Measurements from ENCODE around the gene SH3RF3. TPM values are rescaled to one million over a fixed set of nuclear protein-coding genes. Genes with fewer than 3 reads are reported as not detected.

Gene SH3RF3
- total RNA-seq, 2 donors from 2014 or later, result 1.5 to 1.8 TPM

GRCh38 chr2:109208951-109209335 is 79.9 kb downstream of the SH3RF3 start:
- DNase-seq, result no peak
- Histone ChIP-seq H3K36me3 (ENCODE audit: control insufficient read depth, insufficient read depth, low read length) (no peaks in the 10 kb centered on the region), H3K9ac (ENCODE audit: extremely low read depth, low read length, poor library complexity, severe bottlenecking) (no peak overlapping the region), H3K4me3 (ENCODE audit: low read length) (no peak overlapping the region), H3K9me3 (ENCODE audit: control insufficient read depth, low read length) (no peaks in the 10 kb centered on the region), H3K27me3 (ENCODE audit: control insufficient read depth, insufficient read depth, low read length, poor library complexity, severe bottlenecking) (no peaks in the 10 kb centered on the region), H3K4me1 (ENCODE audit: control insufficient read depth, insufficient read depth, low read length) (peaks cover 9% of the 10 kb centered on the region), H3K27ac (ENCODE audit: low read depth, low read length) (no peak overlapping the region)
- Mint-ChIP-seq H3K9me3 (no peaks in the 10 kb centered on the region), H3K27ac (peak overlapping the region; percentile 39), H3K27me3 (ENCODE audit: insufficient read depth) (peaks cover 20% of the 10 kb centered on the region), H3K4me1 (peaks cover 28% of the 10 kb centered on the region), H3K36me3 (ENCODE audit: low read depth) (no peaks in the 10 kb centered on the region), H3K4me3 (no peak overlapping the region)
- no peak for TF ChIP-seq CTCF (conservative IDR thresholded peaks at IDR 0.05)
- 93 to 96% methylated on average over 3 to 6 of the region's 6 CpGs for WGBS, 2 experiments (ENCODE audit: insufficient coverage in 1 of 2, insufficient read length in 1 of 2)

DNA sequence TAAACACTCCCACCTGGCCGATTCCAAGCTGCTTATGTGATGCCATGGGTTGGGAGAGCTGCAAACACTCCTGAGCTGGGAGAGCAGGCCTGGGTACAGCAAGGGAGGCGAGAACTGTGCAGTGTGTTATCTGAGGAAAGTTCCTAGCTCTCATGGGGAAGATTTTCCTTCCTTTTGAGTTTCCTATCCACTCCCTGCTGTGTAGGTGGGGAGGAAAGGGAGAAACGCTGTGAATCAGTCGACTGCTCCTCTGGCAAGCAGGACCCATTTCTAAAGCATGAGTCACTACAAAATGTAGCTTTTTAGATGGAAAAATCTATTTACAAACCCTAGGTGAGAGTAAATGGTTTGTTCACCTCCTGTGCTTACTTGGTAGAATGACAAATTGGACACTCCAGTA is 80.4 kb downstream of the SH3RF3 start:
- DNase-seq, result no peak

DNA sequence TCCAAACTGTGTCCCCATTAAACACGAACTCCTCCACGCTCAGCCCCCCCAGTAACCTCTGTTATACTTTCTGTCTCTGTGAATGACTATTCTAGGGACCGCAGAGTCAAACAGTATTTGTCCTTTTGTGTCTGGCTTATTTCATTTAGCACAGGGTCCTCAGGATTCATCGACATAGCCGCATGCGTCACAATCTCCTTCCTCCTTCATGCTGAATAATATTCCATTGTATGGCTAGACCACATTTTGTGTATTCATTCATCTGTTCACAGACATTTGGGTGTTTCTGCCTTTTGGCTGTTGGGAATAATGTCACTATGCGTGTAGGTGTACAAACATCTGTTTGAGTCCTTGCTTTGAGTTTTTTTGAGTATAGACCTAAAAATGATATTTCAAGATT is 80.9 kb downstream of the SH3RF3 start:
- TF ChIP-seq CTCF (conservative IDR thresholded peaks at IDR 0.05), result no peak
- H3K9me3 Mint-ChIP-seq, result no peaks in the 10 kb centered on the region
- H3K27ac ChIP-seq (ENCODE audit: low read depth, low read length), result no peak overlapping the region
- H3K27me3 ChIP-seq (ENCODE audit: control insufficient read depth, insufficient read depth, low read length, poor library complexity, severe bottlenecking), result no peaks in the 10 kb centered on the region
- 88 to 97% methylated on average over 7 of the region's 7 CpGs for WGBS, 2 experiments (ENCODE audit: insufficient coverage in 1 of 2, insufficient read length in 1 of 2)
- no peak overlapping the region for H3K4me3 ChIP-seq (ENCODE audit: low read length)
- no peak overlapping the region for H3K27ac Mint-ChIP-seq
- no peaks in the 10 kb centered on the region for H3K36me3 ChIP-seq (ENCODE audit: control insufficient read depth, insufficient read depth, low read length)
- no peak for DNase-seq
- peaks cover 22% of the 10 kb centered on the region for H3K27me3 Mint-ChIP-seq (ENCODE audit: insufficient read depth)
- no peaks in the 10 kb centered on the region for H3K9me3 ChIP-seq (ENCODE audit: control insufficient read depth, low read length)
- peaks cover 5% of the 10 kb centered on the region for H3K4me1 ChIP-seq (ENCODE audit: control insufficient read depth, insufficient read depth, low read length)
- H3K4me1 Mint-ChIP-seq, result peaks cover 21% of the 10 kb centered on the region
- H3K9ac ChIP-seq (ENCODE audit: extremely low read depth, low read length, poor library complexity, severe bottlenecking), result no peak overlapping the region
- no peaks in the 10 kb centered on the region for H3K36me3 Mint-ChIP-seq (ENCODE audit: low read depth)
- H3K4me3 Mint-ChIP-seq, result no peak overlapping the region

More for the DNA sequence above, 80.4 kb downstream of the SH3RF3 start:
- H3K27me3 Mint-ChIP-seq (ENCODE audit: insufficient read depth), result peaks cover 20% of the 10 kb centered on the region
- 72 to 100% methylated on average over 1 to 4 of the region's 4 CpGs for WGBS, 2 experiments (ENCODE audit: insufficient coverage in 1 of 2, insufficient read length in 1 of 2)
- peaks cover 6% of the 10 kb centered on the region for H3K4me1 ChIP-seq (ENCODE audit: control insufficient read depth, insufficient read depth, low read length)
- H3K27me3 ChIP-seq (ENCODE audit: control insufficient read depth, insufficient read depth, low read length, poor library complexity, severe bottlenecking), result no peaks in the 10 kb centered on the region
- peaks cover 23% of the 10 kb centered on the region for H3K4me1 Mint-ChIP-seq
- no peak overlapping the region for H3K27ac ChIP-seq (ENCODE audit: low read depth, low read length)
- no peaks in the 10 kb centered on the region for H3K36me3 Mint-ChIP-seq (ENCODE audit: low read depth)
- H3K36me3 ChIP-seq (ENCODE audit: control insufficient read depth, insufficient read depth, low read length), result no peaks in the 10 kb centered on the region
- no peak overlapping the region for H3K4me3 ChIP-seq (ENCODE audit: low read length)
- no peak for TF ChIP-seq CTCF (conservative IDR thresholded peaks at IDR 0.05)
- H3K9ac ChIP-seq (ENCODE audit: extremely low read depth, low read length, poor library complexity, severe bottlenecking), result no peak overlapping the region
- peak overlapping the region; percentile 39 for H3K27ac Mint-ChIP-seq
- no peaks in the 10 kb centered on the region for H3K9me3 Mint-ChIP-seq
- no peak overlapping the region for H3K4me3 Mint-ChIP-seq
- H3K9me3 ChIP-seq (ENCODE audit: control insufficient read depth, low read length), result no peaks in the 10 kb centered on the region
